Measurements from ENCODE around the gene DAPK1.

GRCh38 chr9:87551772-87552217 lies 54.1 kb downstream of the DAPK1 start:
- TF ChIP-seq SPI1 (IDR thresholded peaks at IDR 0.05; ENCODE audit: low read depth, low read length), result no peak
- no peak for TF ChIP-seq TAF1 (IDR thresholded peaks at IDR 0.05; ENCODE audit: low read depth, low read length)
- no peak for TF ChIP-seq POLR2A (IDR thresholded peaks at IDR 0.05; ENCODE audit: low read depth, low read length)
- TF ChIP-seq POLR2AphosphoS5 (IDR thresholded peaks at IDR 0.05; ENCODE audit: low read depth, low read length), result no peak
- TF ChIP-seq POU2F2 (IDR thresholded peaks at IDR 0.05; ENCODE audit: low read depth, low read length), result no peak

Data from GM12891 (cell line).